GM12891 (cell line): Measurements from ENCODE around the gene SETD4.
"Not testable (repeated sequence)": the region's sequence is repeated elsewhere in the genome, so short reads cannot be mapped to it uniquely, and the experiment has no call there.

Experiments used
- PAX5 ChIP-seq: IDR thresholded peaks from 2 replicates; pipeline ENCODE4 v1.6.1; 2011; ENCODE audit warnings: low read length, moderate library complexity, mild to moderate bottlenecking; ENCODE audit not compliant: insufficient read depth, severe bottlenecking
- POLR2A ChIP-seq: IDR thresholded peaks from 2 replicates; pipeline ENCODE4 v1.6.1; 2011; ENCODE audit warnings: low read depth, low read length, control low read depth
- POLR2AphosphoS5 ChIP-seq: IDR thresholded peaks from 2 replicates; pipeline ENCODE4 v1.6.1; 2011; ENCODE audit warnings: low read depth, low read length, control low read depth
- POU2F2 ChIP-seq: IDR thresholded peaks from 2 replicates; pipeline ENCODE4 v1.6.1; 2011; ENCODE audit warnings: low read depth, mild to moderate bottlenecking, control low read depth, low read length, moderate library complexity
- SPI1 ChIP-seq: IDR thresholded peaks from 2 replicates; pipeline ENCODE4 v1.6.1; 2011; ENCODE audit warnings: low read depth, low read length, control low read depth
- TAF1 ChIP-seq: IDR thresholded peaks from 2 replicates; pipeline ENCODE4 v1.6.1; 2011; ENCODE audit warnings: low read depth, low read length, control low read depth

DNA sequence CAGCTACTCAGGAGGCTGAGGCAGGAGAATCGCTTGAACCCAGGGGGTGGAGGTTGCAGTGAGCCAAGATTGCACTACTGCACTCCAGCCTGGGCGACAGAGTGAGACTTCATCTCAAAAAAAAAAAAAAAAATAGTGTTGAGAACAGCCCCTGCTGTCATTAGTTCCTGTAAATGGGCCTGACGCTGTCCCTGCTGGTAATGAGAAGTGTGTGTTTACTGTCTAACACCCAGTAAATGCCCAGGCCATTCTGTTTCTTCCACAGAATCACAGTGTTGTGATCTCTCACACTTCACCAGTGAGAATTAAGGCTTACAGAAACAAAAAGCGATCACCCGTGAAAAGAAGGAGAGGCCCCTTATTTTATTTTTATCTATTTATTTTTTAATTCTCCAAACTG lies 13.6 kb upstream of the SETD4 start:
- TF ChIP-seq POLR2A, POLR2AphosphoS5, PAX5, TAF1, POU2F2, SPI1: not testable (repeated sequence)
